Naive B cell (primary cell): Measurements from ENCODE around the gene PPARA. TPM values are rescaled to one million over a fixed set of nuclear protein-coding genes. Genes with fewer than 3 reads are reported as not detected.

ENCODE experiments used
- ATAC-seq, 2 donors: fragments of 150-1000 bp; cut with Tn5 transposase; 2 replicates each; pipeline ENCODE4 v1.10.0; 2021; ENCODE audit warnings: low read depth in 2 of 2, mild to moderate bottlenecking in 2 of 2, moderate library complexity in 2 of 2
- DNase-seq: peaks from one replicate; pipeline ENCODE4 v3.0.0; 2022
- H3K27ac Mint-ChIP-seq, 6 donors: one replicate each; pipeline ENCODE4 v1.8.0; 2020 to 2022; ENCODE audit warnings: mild to moderate bottlenecking in 6 of 6, mixed read lengths in 6 of 6, moderate library complexity in 5 of 6, inconsistent platforms in 2 of 6
- H3K27me3 Mint-ChIP-seq, 3 donors: one replicate each; pipeline ENCODE4 v1.8.0; 2021 to 2022; ENCODE audit warnings: mixed read lengths in 3 of 3, mild to moderate bottlenecking in 1 of 3
- H3K36me3 Mint-ChIP-seq, 2 donors: one replicate each; pipeline ENCODE4 v1.8.0; 2020 to 2022; ENCODE audit warnings: mixed read lengths in 2 of 2, inconsistent platforms in 1 of 2, mild to moderate bottlenecking in 1 of 2
- H3K4me1 Mint-ChIP-seq, 3 donors: one replicate each; pipeline ENCODE4 v1.8.0; 2020 to 2022; ENCODE audit warnings: mixed read lengths in 3 of 3, inconsistent platforms in 1 of 3, mild to moderate bottlenecking in 1 of 3, moderate library complexity in 1 of 3
- H3K4me3 Mint-ChIP-seq, 8 donors: one replicate each; pipeline ENCODE4 v1.8.0; 2020 to 2022; ENCODE audit warnings: mild to moderate bottlenecking in 8 of 8, mixed read lengths in 8 of 8, moderate library complexity in 8 of 8, inconsistent platforms in 2 of 8
- H3K9me3 Mint-ChIP-seq, 7 donors: one replicate each; pipeline ENCODE4 v1.8.0; 2020 to 2022; ENCODE audit warnings: mixed read lengths in 7 of 7, mild to moderate bottlenecking in 5 of 7, inconsistent platforms in 2 of 7, moderate library complexity in 1 of 7
- polyA plus RNA-seq, 6 donors: library from polyadenylated mRNA; unstranded; fragments of 300-500 nt; fragmentation: Illumina TruSeq; gene quantifications; one replicate each; pipeline ENCODE4 v1.2.3, GENCODE V29; 2021; ENCODE audit warnings: low read depth in 6 of 6

The PPARA gene
- polyA plus RNA-seq, 6 donors from 2014 or later: 4.6 to 10.8 (median 7.0) TPM

GRCh38 chr22:46269564-46269963 is 119.2 kb downstream of the PPARA start:
- Mint-ChIP-seq H3K9me3 (peaks cover 0 to 11% (median 4%) of the 10 kb centered on the region in 7 donors), H3K27ac (no peak overlapping the region)

GRCh38 chr22:46272196-46272595 is 121.9 kb downstream of the PPARA start:
- Mint-ChIP-seq H3K4me1 (peaks cover 10 to 13% (median 12%) of the 10 kb centered on the region in 3 donors), H3K36me3 (peaks cover 11 to 14% of the 10 kb centered on the region in 2 donors), H3K4me3 (no peak overlapping the region), H3K9me3 (peaks cover 0 to 1% (median 0%) of the 10 kb centered on the region in 7 donors), H3K27ac (no peak overlapping the region), H3K27me3 (no peaks in the 10 kb centered on the region)
- no peak for ATAC-seq
- no peak for DNase-seq

More at GRCh38 chr22:46269564-46269963, 119.2 kb downstream of the PPARA start:
- Mint-ChIP-seq H3K36me3 (peaks cover 0 to 5% of the 10 kb centered on the region in 2 donors), H3K4me3 (peak overlapping the region in 6 of 8 donors; percentile 18 to 83 (median 44)), H3K27me3 (peaks cover 0 to 23% (median 15%) of the 10 kb centered on the region in 3 donors), H3K4me1 (peaks cover 11 to 16% (median 14%) of the 10 kb centered on the region in 3 donors)
- no peak for ATAC-seq
- no peak for DNase-seq

- no peak overlapping the region for H3K27ac Mint-ChIP-seq
- peaks cover 11 to 14% of the 10 kb centered on the region in 2 donors for H3K36me3 Mint-ChIP-seq
- DNase-seq (no peak), ATAC-seq (no peak)
- H3K27me3 Mint-ChIP-seq: no peaks in the 10 kb centered on the region
- H3K4me3 Mint-ChIP-seq: no peak overlapping the region
- peaks cover 7 to 9% (median 8%) of the 10 kb centered on the region in 3 donors for H3K4me1 Mint-ChIP-seq
- peaks cover 0 to 1% (median 0%) of the 10 kb centered on the region in 7 donors for H3K9me3 Mint-ChIP-seq
Measured at GRCh38 chr22:46272762-46273431, 122.6 kb downstream of the PPARA start.

GRCh38 chr22:46273432-46274148 is 123.3 kb downstream of the PPARA start:
- DNase-seq (no peak), ATAC-seq (no peak)
- H3K4me1 Mint-ChIP-seq: peaks cover under 1 to 8% (median 4%) of the 10 kb centered on the region in 3 donors
- peaks cover 0 to 1% (median 0%) of the 10 kb centered on the region in 7 donors for H3K9me3 Mint-ChIP-seq
- no peak overlapping the region for H3K4me3 Mint-ChIP-seq
- H3K27ac Mint-ChIP-seq: no peak overlapping the region
- H3K27me3 Mint-ChIP-seq: no peaks in the 10 kb centered on the region
- peaks cover 11 to 20% of the 10 kb centered on the region in 2 donors for H3K36me3 Mint-ChIP-seq

- ATAC-seq: no peak
- Mint-ChIP-seq H3K4me3 (no peak overlapping the region), H3K36me3 (peaks cover 11 to 20% of the 10 kb centered on the region in 2 donors), H3K27ac (no peak overlapping the region), H3K27me3 (no peaks in the 10 kb centered on the region), H3K9me3 (peaks cover 0 to 1% (median 0%) of the 10 kb centered on the region in 7 donors), H3K4me1 (peaks cover 0 to 15% (median 4%) of the 10 kb centered on the region in 3 donors)
- DNase-seq: no peak
Measured at GRCh38 chr22:46274381-46274780, 124.1 kb downstream of the PPARA start.

- H3K27ac Mint-ChIP-seq: no peak overlapping the region
- no peak overlapping the region for H3K4me3 Mint-ChIP-seq
- ATAC-seq (no peak), DNase-seq (no peak)
- H3K9me3 Mint-ChIP-seq: peaks cover 0 to 1% (median 0%) of the 10 kb centered on the region in 7 donors
- no peaks in the 10 kb centered on the region for H3K27me3 Mint-ChIP-seq
- peaks cover 11 to 20% of the 10 kb centered on the region in 2 donors for H3K36me3 Mint-ChIP-seq
- peaks cover 0 to 11% (median 8%) of the 10 kb centered on the region in 3 donors for H3K4me1 Mint-ChIP-seq
Measured at GRCh38 chr22:46275455-46276122, 125.3 kb downstream of the PPARA start.

GRCh38 chr22:46276563-46276962 is 126.2 kb downstream of the PPARA start:
- DNase-seq (no peak), ATAC-seq (no peak)
- no peaks in the 10 kb centered on the region for H3K27me3 Mint-ChIP-seq
- no peak overlapping the region for H3K4me3 Mint-ChIP-seq
- H3K27ac Mint-ChIP-seq: peak overlapping the region in 1 of 6 donors; percentile 27
- H3K9me3 Mint-ChIP-seq: peaks cover 0 to 1% (median 0%) of the 10 kb centered on the region in 7 donors
- peaks cover 11 to 20% of the 10 kb centered on the region in 2 donors for H3K36me3 Mint-ChIP-seq
- peaks cover 0 to 11% (median 8%) of the 10 kb centered on the region in 3 donors for H3K4me1 Mint-ChIP-seq

GRCh38 chr22:46278656-46279645 is 128.6 kb downstream of the PPARA start:
- DNase-seq (no peak), ATAC-seq (no peak)
- H3K4me3 Mint-ChIP-seq: peak overlapping the region in 1 of 8 donors; percentile 25
- H3K4me1 Mint-ChIP-seq: peaks cover 0 to 11% (median 11%) of the 10 kb centered on the region in 3 donors
- H3K27ac Mint-ChIP-seq: no peak overlapping the region
- peaks cover 11 to 27% of the 10 kb centered on the region in 2 donors for H3K36me3 Mint-ChIP-seq
- H3K27me3 Mint-ChIP-seq: no peaks in the 10 kb centered on the region
- H3K9me3 Mint-ChIP-seq: peaks cover 0 to 1% (median 0%) of the 10 kb centered on the region in 7 donors

GRCh38 chr22:46280063-46280817 is 129.9 kb downstream of the PPARA start:
- Mint-ChIP-seq H3K9me3 (peaks cover 0 to 1% (median 0%) of the 10 kb centered on the region in 7 donors), H3K27me3 (no peaks in the 10 kb centered on the region), H3K36me3 (peaks cover 8 to 25% of the 10 kb centered on the region in 2 donors), H3K4me1 (peaks cover 0 to 11% (median 11%) of the 10 kb centered on the region in 3 donors), H3K4me3 (peak overlapping the region in 1 of 8 donors; percentile 47), H3K27ac (peak overlapping the region in 1 of 6 donors; percentile 76)
- no peak for DNase-seq
- ATAC-seq: no peak

- Mint-ChIP-seq H3K27ac (no peak overlapping the region), H3K27me3 (no peaks in the 10 kb centered on the region), H3K36me3 (peaks cover 0 to 16% of the 10 kb centered on the region in 2 donors), H3K4me1 (peaks cover 2 to 14% (median 11%) of the 10 kb centered on the region in 3 donors), H3K9me3 (no peaks in the 10 kb centered on the region), H3K4me3 (no peak overlapping the region)
- DNase-seq: no peak
- peak; percentile 45 to 83 for ATAC-seq
Measured at GRCh38 chr22:46280999-46281623, 130.8 kb downstream of the PPARA start.

- H3K4me3 Mint-ChIP-seq: no peak overlapping the region
- H3K36me3 Mint-ChIP-seq: peaks cover 0 to 16% of the 10 kb centered on the region in 2 donors
- H3K27me3 Mint-ChIP-seq: no peaks in the 10 kb centered on the region
- no peak overlapping the region for H3K27ac Mint-ChIP-seq
- no peak for DNase-seq
- peaks cover 7 to 18% (median 11%) of the 10 kb centered on the region in 3 donors for H3K4me1 Mint-ChIP-seq
- no peak for ATAC-seq
- no peaks in the 10 kb centered on the region for H3K9me3 Mint-ChIP-seq
Measured at GRCh38 chr22:46281866-46282678, 131.7 kb downstream of the PPARA start.
